ENCODE measurements around the gene RPS25.

DNA sequence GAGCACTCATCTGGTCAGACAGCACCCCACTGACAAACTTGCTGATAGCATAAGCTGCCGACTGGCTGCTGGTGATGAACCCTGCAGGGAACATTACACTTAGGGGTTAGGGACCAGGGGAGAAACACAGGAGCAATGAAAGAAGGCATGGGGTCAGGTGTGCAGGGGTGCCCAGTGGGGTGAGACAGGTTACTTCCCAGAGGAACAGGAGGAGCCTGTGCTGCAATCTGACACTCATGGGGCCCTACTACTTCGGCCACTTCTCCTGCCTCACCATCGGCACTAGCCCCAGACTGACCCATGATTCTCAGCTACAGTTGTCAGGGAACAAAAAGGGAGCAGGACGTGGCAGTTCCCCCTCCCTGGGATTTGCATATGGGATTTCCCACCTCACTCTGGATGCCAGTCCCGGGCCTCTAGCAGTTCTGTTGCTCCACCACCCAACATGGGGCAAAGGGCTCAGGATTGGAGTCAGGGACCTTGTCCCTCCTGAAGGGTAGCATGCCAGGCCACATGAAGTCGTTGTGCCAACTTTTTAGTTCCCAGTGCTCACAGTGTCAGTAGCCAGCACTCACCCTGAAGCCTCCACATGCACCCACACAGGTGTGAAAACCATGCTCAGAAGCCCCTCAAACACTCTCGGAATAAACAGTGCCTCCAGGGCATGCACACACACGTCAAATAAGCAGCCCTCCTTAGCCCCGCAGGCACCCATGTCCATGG, 10.4 kb upstream of the RPS25 start:
- TF ChIP-seq ZNF274 (IDR thresholded peaks at IDR 0.05; ENCODE audit: low read depth, low read length) (no peak), YY1 (IDR thresholded peaks at IDR 0.05; ENCODE audit: insufficient read depth, insufficient read length) (no peak), SUZ12 (IDR thresholded peaks at IDR 0.05; ENCODE audit: extremely low read depth, insufficient read depth, insufficient read length) (no peak)
